ENCODE data around the gene PDE10A.

DNA sequence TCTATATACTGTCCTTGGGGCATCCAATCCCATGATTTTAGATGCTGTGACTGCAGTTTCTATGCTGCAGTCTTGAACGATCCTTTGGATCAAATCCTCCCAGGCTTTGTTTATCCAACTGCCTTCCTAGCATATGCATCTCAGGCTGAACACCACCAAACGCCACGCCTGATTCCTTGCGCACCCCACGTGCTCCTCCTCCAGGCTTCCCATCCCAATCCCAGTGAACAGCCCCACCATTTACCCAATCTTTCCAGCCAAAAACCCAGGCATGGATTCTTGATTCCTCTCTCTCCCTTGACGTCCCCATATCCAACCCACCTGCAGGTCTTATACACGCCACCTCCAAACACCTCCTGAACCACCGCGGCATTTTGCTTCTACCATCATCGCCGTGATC, 7.8 kb downstream of the PDE10A start:
- TF ChIP-seq, protein P1, sequence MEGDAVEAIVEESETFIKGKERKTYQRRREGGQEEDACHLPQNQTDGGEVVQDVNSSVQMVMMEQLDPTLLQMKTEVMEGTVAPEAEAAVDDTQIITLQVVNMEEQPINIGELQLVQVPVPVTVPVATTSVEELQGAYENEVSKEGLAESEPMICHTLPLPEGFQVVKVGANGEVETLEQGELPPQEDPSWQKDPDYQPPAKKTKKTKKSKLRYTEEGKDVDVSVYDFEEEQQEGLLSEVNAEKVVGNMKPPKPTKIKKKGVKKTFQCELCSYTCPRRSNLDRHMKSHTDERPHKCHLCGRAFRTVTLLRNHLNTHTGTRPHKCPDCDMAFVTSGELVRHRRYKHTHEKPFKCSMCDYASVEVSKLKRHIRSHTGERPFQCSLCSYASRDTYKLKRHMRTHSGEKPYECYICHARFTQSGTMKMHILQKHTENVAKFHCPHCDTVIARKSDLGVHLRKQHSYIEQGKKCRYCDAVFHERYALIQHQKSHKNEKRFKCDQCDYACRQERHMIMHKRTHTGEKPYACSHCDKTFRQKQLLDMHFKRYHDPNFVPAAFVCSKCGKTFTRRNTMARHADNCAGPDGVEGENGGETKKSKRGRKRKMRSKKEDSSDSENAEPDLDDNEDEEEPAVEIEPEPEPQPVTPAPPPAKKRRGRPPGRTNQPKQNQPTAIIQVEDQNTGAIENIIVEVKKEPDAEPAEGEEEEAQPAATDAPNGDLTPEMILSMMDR (IDR thresholded peaks at IDR 0.05; ENCODE audit: insufficient read depth, low read length, poor library complexity, severe bottlenecking) = no peak
- no peak for TF ChIP-seq EZH2phosphoT487 (conservative IDR thresholded peaks at IDR 0.05; ENCODE audit: low read length)
